ENCODE measurements around the gene NPVF.
A peak's percentile ranks its signal among the peaks of the same experiment; 100 is the strongest.

The NPVF gene

DNA sequence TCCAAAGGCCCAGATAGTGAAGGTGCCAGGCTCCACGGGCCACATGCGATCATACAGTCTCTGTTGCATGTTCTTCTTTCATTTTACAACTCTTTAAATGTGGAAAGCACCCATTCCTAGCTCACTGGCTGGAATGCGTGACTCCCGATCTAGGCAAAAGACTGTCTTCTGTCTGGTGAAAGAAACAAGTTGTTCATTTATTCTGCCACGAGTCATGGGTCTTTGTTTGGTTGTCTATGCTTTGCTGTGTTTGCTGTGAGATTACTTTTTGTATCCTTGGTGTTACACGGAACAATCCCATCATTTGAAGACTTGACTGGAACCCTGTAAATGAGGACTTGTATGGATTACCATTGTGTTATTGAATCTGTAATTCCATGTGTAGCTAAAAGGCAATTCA, 41.9 kb downstream of the NPVF start:
- POLR2A ChIA-PET (ENCODE audit: low non-redundant PET), result no interaction called here
- TF ChIP-seq, protein P1, sequence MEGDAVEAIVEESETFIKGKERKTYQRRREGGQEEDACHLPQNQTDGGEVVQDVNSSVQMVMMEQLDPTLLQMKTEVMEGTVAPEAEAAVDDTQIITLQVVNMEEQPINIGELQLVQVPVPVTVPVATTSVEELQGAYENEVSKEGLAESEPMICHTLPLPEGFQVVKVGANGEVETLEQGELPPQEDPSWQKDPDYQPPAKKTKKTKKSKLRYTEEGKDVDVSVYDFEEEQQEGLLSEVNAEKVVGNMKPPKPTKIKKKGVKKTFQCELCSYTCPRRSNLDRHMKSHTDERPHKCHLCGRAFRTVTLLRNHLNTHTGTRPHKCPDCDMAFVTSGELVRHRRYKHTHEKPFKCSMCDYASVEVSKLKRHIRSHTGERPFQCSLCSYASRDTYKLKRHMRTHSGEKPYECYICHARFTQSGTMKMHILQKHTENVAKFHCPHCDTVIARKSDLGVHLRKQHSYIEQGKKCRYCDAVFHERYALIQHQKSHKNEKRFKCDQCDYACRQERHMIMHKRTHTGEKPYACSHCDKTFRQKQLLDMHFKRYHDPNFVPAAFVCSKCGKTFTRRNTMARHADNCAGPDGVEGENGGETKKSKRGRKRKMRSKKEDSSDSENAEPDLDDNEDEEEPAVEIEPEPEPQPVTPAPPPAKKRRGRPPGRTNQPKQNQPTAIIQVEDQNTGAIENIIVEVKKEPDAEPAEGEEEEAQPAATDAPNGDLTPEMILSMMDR (conservative IDR thresholded peaks at IDR 0.05; ENCODE audit: low read depth), result no peak
- no peak for DNase-seq (ENCODE audit: low spot score)
- CTCF ChIA-PET, result interaction anchor here (0.7 to 1.1 kb wide), 2 partner anchors 31 to 192 kb away, joined by 3 to 4 read pairs; no protein-coding TSS in a partner anchor
- no peak overlapping the region for H3K27ac ChIP-seq

DNA sequence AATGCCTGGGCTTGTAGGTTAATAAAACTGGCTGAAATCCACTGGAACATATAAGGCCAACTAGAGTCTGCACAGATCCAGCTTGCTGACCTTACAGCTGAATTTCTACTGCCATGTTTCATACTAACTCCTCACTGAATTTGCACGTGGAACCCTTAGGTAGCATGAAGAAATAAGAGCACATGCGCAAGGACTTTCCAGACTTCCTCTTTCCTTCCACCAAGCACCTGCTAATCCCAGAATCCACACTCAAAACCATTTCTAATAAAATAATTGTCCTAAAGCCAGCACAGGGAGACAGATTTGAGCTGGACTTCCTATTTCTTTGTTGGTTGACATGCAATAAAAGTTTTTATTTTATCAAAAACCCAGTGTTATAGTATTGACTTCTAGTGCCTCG, 46.8 kb downstream of the NPVF start:
- DNase-seq (ENCODE audit: low spot score), result no peak
- CTCF ChIA-PET, result no interaction called here

DNA sequence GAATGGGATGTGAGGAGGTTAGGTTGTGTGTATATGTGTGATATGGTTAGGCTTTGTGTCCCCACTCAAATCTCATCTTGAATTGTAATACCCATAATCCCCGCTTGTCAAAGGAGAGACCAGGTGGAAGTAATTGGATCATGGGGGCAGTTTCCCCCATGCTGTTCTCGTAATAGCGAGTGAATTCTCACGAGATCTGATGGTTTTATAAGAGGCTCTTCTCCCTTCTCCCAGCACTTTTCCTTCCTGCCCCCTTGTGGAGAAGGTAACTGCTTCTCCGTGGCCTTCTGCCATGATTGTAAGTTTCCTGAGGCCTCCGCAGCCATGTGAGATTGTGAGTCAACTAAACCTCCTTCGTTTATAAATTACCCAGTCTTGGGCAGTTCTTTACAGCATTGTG, 47.3 kb downstream of the NPVF start:
- POLR2A ChIA-PET (ENCODE audit: low non-redundant PET), result interaction anchor here (1.5 kb wide), 1 partner anchor 56 kb away, joined by 5 read pairs; the partner anchor contains the start of gene CYCS

More for the DNA sequence above, 46.8 kb downstream of the NPVF start:
- TF ChIP-seq, protein P1 (conservative IDR thresholded peaks at IDR 0.05; ENCODE audit: low read depth), result no peak
- H3K27ac ChIP-seq, result no peak overlapping the region
- POLR2A ChIA-PET (ENCODE audit: low non-redundant PET), result no interaction called here

DNA sequence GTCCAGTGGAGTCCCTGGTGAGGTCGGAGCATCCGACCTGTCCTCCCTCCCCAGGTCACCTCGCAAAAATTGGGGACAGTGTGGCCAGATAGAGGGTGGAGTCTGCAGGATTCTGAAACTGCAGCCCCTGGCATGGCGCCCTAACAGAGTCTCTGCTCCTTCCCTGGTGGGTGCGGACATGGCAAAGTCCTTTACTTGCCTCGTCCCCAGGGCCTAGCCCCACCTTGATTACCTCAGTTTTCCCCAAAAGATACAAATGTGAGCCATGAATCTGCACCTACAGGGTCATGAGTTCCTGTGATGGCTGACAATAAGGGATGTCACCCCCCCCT, 47.7 kb downstream of the NPVF start:
- POLR2A ChIA-PET (ENCODE audit: low non-redundant PET), result interaction anchor here (1.5 kb wide), 1 partner anchor 55 kb away, joined by 5 read pairs; the partner anchor contains the start of gene CYCS
- CTCF ChIA-PET, result interaction anchor here (0.6 to 1.0 kb wide), 3 partner anchors 9 to 20 kb away, joined by 4 to 6 read pairs (median 5); no protein-coding TSS in a partner anchor
- TF ChIP-seq, protein P1 (conservative IDR thresholded peaks at IDR 0.05; ENCODE audit: low read depth), result peak; percentile 52
- peak overlapping the region; percentile 39 for H3K27ac ChIP-seq
- no peak for DNase-seq (ENCODE audit: low spot score)

More for the DNA sequence above, 47.3 kb downstream of the NPVF start:
- TF ChIP-seq, protein P1 (conservative IDR thresholded peaks at IDR 0.05; ENCODE audit: low read depth), result no peak
- DNase-seq (ENCODE audit: low spot score), result no peak
- CTCF ChIA-PET, result interaction anchor here (0.6 to 1.0 kb wide), 3 partner anchors 9 to 20 kb away, joined by 4 to 6 read pairs (median 5); no protein-coding TSS in a partner anchor
- H3K27ac ChIP-seq, result no peak overlapping the region

DNA sequence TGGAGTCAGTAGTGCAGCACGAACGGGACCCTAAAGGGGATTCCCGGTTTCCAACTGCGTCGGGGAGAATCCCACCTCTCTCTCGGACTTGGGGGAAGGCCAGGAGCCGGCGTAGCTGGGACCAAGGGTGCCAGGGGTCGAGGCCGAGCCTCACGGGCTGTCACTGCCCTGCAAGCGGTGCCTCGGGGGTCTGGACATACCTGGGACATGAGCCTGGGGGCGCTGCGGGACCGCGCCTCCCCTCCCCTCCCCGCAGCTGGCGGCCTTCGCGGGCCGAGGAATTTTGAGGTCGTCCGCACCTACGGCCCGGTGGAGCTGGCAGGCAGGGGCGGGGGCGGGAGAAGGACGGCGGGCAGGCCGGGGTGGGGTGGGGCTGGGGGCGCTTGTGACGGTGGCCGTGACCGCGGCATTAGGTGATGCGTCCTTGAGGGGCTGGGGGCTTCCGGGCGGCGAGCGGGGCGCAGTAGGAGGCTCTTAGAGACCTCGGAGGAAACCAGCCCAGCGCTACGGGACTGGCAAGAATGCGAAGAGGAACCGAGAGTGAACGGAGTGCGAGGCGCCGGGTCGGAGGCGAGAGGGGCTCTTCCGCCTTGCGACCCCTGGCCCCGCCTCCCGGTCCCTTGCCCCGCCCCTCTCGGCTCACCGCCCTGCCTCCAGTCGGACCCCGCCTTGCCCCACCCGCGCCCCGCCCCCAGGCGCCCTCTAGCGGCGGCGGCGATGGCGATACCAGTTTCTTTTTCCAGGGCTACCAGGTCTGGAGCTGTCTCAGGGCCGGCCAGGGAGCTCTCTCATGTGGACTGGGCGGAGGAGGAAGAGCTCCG, 48.3 kb downstream of the NPVF start:
- peak; percentile 96 for DNase-seq (ENCODE audit: low spot score)
- CTCF ChIA-PET, result interaction anchor here (0.6 to 1.0 kb wide), 4 partner anchors 8 to 70 kb away, joined by 4 to 6 read pairs (median 4); no protein-coding TSS in a partner anchor
- H3K27ac ChIP-seq, result peak overlapping the region; percentile 39
- TF ChIP-seq, protein P1 (conservative IDR thresholded peaks at IDR 0.05; ENCODE audit: low read depth), result peak; percentile 97
- POLR2A ChIA-PET (ENCODE audit: low non-redundant PET), result interaction anchor here (1.5 kb wide), 1 partner anchor 55 kb away, joined by 5 read pairs; the partner anchor contains the start of gene CYCS

DNA sequence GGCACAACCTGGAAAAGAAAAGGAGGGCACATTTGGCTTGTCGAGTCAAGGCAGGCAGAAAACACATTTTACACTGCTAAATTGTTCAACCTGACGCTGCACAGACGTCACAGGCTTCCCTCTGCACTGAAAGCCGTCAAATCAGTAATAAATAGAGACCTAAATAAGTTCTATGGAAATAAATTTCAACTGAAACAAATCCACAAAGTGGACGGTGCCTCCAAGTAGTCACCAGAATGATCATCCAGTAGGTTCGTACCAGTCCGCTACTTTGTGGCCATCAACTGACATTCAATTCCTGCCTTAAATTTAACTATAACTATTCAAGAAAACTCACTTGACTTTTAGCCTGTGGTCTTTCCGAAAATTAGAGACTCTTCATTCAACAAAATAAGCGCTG, 49.0 kb downstream of the NPVF start:
- DNase-seq (ENCODE audit: low spot score), result no peak
- TF ChIP-seq, protein P1 (conservative IDR thresholded peaks at IDR 0.05; ENCODE audit: low read depth), result no peak
- POLR2A ChIA-PET (ENCODE audit: low non-redundant PET), result interaction anchor here (1.5 kb wide), 1 partner anchor 54 kb away, joined by 5 read pairs; the partner anchor contains the start of gene CYCS

More for the DNA sequence above, 49.0 kb downstream of the NPVF start:
- CTCF ChIA-PET, result interaction anchor here (0.6 kb wide), 1 partner anchor 70 kb away, joined by 4 read pairs; no protein-coding TSS in a partner anchor
- H3K27ac ChIP-seq, result no peak overlapping the region

Data from RWPE1 (cell line).